Myocyte (in vitro differentiated cells): ENCODE results near the gene B9D1. TPM values are rescaled to one million over a fixed set of nuclear protein-coding genes. Genes with fewer than 3 reads are reported as not detected.

Experiments used
- DNase-seq: peaks from one replicate; pipeline ENCODE4 v3.0.0-alpha.2; 2012; ENCODE audit warnings: low read depth
- microRNA counts: library from miRNA; unstranded; fragments of <30 nt; microRNA quantifications from one replicate; lab custom pipeline; 2016
- microRNA-seq: library from miRNA; unstranded; fragments of <30 nt; microRNA quantifications from one replicate; pipeline ENCODE4, GENCODE V29; 2016
- total RNA-seq: library from RNA; depleted of rRNA; stranded (reverse); fragments of >200 nt; gene quantifications from 2 replicates; pipeline ENCODE4 v1.2.3, GENCODE V29; 2014

B9D1 gene
- total RNA-seq, 1 donor from 2014 or later: 13.9 TPM

GRCh38 chr17:19304751-19305150 lies 57.8 kb downstream of the B9D1 start:
- DNase-seq: no peak

- DNase-seq: peak; percentile 31
Observed at GRCh38 chr17:19304209-19304608, 58.3 kb downstream of the B9D1 start.

- peak; percentile 59 for DNase-seq
Observed at GRCh38 chr17:19303367-19303776, 59.2 kb downstream of the B9D1 start.

- peak; percentile 31 for DNase-seq
Observed at GRCh38 chr17:19302791-19303331, 59.7 kb downstream of the B9D1 start.

GRCh38 chr17:19301973-19302372 lies 60.5 kb downstream of the B9D1 start:
- DNase-seq: no peak

GRCh38 chr17:19301274-19301951 lies 61.1 kb downstream of the B9D1 start:
- no peak for DNase-seq

- no peak for DNase-seq
Observed at GRCh38 chr17:19299866-19300265, 62.7 kb downstream of the B9D1 start.

GRCh38 chr17:19299214-19299747 lies 63.2 kb downstream of the B9D1 start:
- DNase-seq: no peak

- no peak for DNase-seq
Observed at GRCh38 chr17:19298569-19299213, 63.8 kb downstream of the B9D1 start.

- no peak for DNase-seq
Observed at GRCh38 chr17:19296786-19297778, 65.4 kb downstream of the B9D1 start.

GRCh38 chr17:19295473-19296135 lies 66.9 kb downstream of the B9D1 start:
- no peak for DNase-seq

GRCh38 chr17:19294443-19294842 lies 68.1 kb downstream of the B9D1 start:
- no peak for DNase-seq

MicroRNA genes within 50 kb of the gene (microRNA counts, 767-probe panel; counts per million panel counts)
- microRNA hsa-miR-1180 (lab: Ali Mortazavi, UCI): not detected

Small RNA genes within 50 kb of the gene (microRNA-seq; reads per million reads assigned to microRNA genes)
- 300 reads per million, percentile 67 among the genes with 10 or more reads in this experiment for gene MIR1180

Other genes with a start within 250 kb of the B9D1 start
- not detected in 2 replicates for gene GRAPL, start 235.1 kb downstream of the B9D1 start, total RNA-seq
- 6.4 and 7.5 TPM in 2 replicates for gene EPN2, start 125.4 kb downstream of the B9D1 start, total RNA-seq
- 5.2 and 6.9 TPM in 2 replicates for gene MAPK7, start 15.8 kb upstream of the B9D1 start, total RNA-seq
- gene MFAP4, start 24.5 kb upstream of the B9D1 start, total RNA-seq: 8.9 and 15.7 TPM in 2 replicates
- 0.05 TPM in 1 of 2 replicates, not detected in the other for gene RNF112, start 48.5 kb upstream of the B9D1 start, total RNA-seq
- 0.24 and 2.2 TPM in 2 replicates for gene SLC47A1, start 171.1 kb upstream of the B9D1 start, total RNA-seq